ENCODE data around the gene OR8S1.
"Not testable (repeated sequence)": the region's sequence is repeated elsewhere in the genome, so short reads cannot be mapped to it uniquely, and the experiment has no call there.

The OR8S1 gene

GRCh38 chr12:48525332-48525731, at the start of gene OR8S1:
Gene OR8S1, plus strand, starts transcription at chr12:48525632. Its CDS starts 0 bp downstream, at chr12:48525632.
- DNase-seq: no peak

- no peak for DNase-seq
Observed at GRCh38 chr12:48482198-48482597, 43.2 kb upstream of the OR8S1 start, which contains the start of gene C12orf54. Gene C12orf54, plus strand, starts transcription at chr12:48482498. Its CDS starts 799 bp downstream, at chr12:48483297.

GRCh38 chr12:48482930-48483329, 42.5 kb upstream of the OR8S1 start:
- DNase-seq: no peak

- DNase-seq: no peak
Observed at GRCh38 chr12:48486261-48486660, 39.2 kb upstream of the OR8S1 start.

- DNase-seq: no peak
Observed at GRCh38 chr12:48486679-48487078, 38.8 kb upstream of the OR8S1 start.

- no peak for DNase-seq
Observed at GRCh38 chr12:48489012-48489411, 36.4 kb upstream of the OR8S1 start.

- not testable (repeated sequence) for DNase-seq
Observed at GRCh38 chr12:48489456-48489855, 36.0 kb upstream of the OR8S1 start.

GRCh38 chr12:48500281-48500680, 25.2 kb upstream of the OR8S1 start:
- DNase-seq: not testable (repeated sequence)

GRCh38 chr12:48506836-48507235, 18.6 kb upstream of the OR8S1 start:
- DNase-seq: not testable (repeated sequence)

GRCh38 chr12:48508987-48509386, 16.4 kb upstream of the OR8S1 start:
- DNase-seq: no peak

GRCh38 chr12:48510111-48510510, 15.3 kb upstream of the OR8S1 start:
- DNase-seq: no peak

- DNase-seq: no peak
Observed at GRCh38 chr12:48512855-48513254, 12.6 kb upstream of the OR8S1 start.

GRCh38 chr12:48514728-48515127, 10.7 kb upstream of the OR8S1 start:
- DNase-seq: no peak

GRCh38 chr12:48520381-48520780, 5.1 kb upstream of the OR8S1 start:
- not testable (repeated sequence) for DNase-seq

- DNase-seq: no peak
Observed at GRCh38 chr12:48527891-48528670, 2.6 kb downstream of the OR8S1 start.

GRCh38 chr12:48532601-48533000, 7.2 kb downstream of the OR8S1 start:
- DNase-seq: no peak

GRCh38 chr12:48536602-48537001, 11.2 kb downstream of the OR8S1 start:
- no peak for DNase-seq

- DNase-seq: peak in 1 of 2 experiments; percentile 48
Observed at GRCh38 chr12:48542300-48542928, 17.0 kb downstream of the OR8S1 start.

GRCh38 chr12:48545833-48546469, 20.5 kb downstream of the OR8S1 start:
- no peak for DNase-seq

- not testable (repeated sequence) for DNase-seq
Observed at GRCh38 chr12:48547012-48547411, 21.6 kb downstream of the OR8S1 start.

GRCh38 chr12:48551636-48552035, 26.2 kb downstream of the OR8S1 start:
- not testable (repeated sequence) for DNase-seq

- DNase-seq: not testable (repeated sequence)
Observed at GRCh38 chr12:48553666-48554343, 28.4 kb downstream of the OR8S1 start.

GRCh38 chr12:48556631-48557030, 31.2 kb downstream of the OR8S1 start:
- DNase-seq: no peak

Data from NCI-H1930 (cell line).